IMR-90 (cell line): ENCODE data around the gene PAM. TPM values are rescaled to one million over a fixed set of nuclear protein-coding genes. Genes with fewer than 3 reads are reported as not detected.

Experiments
- ATAC-seq: fragments of 200-7000 bp; cut with Tn5 transposase; 2 replicates; pipeline ENCODE4 v1.9.1; 2020; ENCODE audit warnings: low read depth, mild to moderate bottlenecking, moderate library complexity
- BruUV-seq: library from RNA; stranded (reverse); fragments of 400-500 nt; replicated peaks from 2 replicates; lab custom pipeline; 2021; lab: Mats Ljungman, UMichigan
- CTCF ChIA-PET: fragments of 300-600 bp; formaldehyde crosslinking; extraction: SDS; loops from one replicate; lab custom pipeline; 2021; ENCODE audit warnings: antibody characterized with exemption; lab: Yijun Ruan, JAX
- POLR2A ChIA-PET: fragments of 300-600 bp; sonication (Branson Sonifier 250); formaldehyde crosslinking; loops from one replicate; lab custom pipeline; 2022; ENCODE audit warnings: antibody characterized with exemption; ENCODE audit not compliant: unreplicated experiment; lab: Charles Lee
- DNase-seq: peaks from one replicate; pipeline ENCODE4 v3.0.0; 2013
- H2AFZ ChIP-seq: replicated peaks from 2 replicates; pipeline ENCODE3; 2013; ENCODE audit warnings: low read length, mild to moderate bottlenecking; ENCODE audit not compliant: poor library complexity
- H2AK5ac ChIP-seq: 2 replicates; pipeline ENCODE4 v1.6.1; 2013; ENCODE audit warnings: low read depth, low read length, inconsistent platforms
- H2AK9ac ChIP-seq: replicated peaks from 2 replicates; pipeline ENCODE3; 2013; ENCODE audit warnings: mild to moderate bottlenecking, low read depth, low read length, moderate library complexity; ENCODE audit not compliant: poor library complexity
- H2BK120ac ChIP-seq: 2 replicates; pipeline ENCODE4 v1.6.1; 2013; ENCODE audit warnings: low read depth, low read length, inconsistent platforms
- H2BK15ac ChIP-seq: 3 replicates; pipeline ENCODE4 v1.6.1; 2013; ENCODE audit warnings: low read depth, low read length, inconsistent platforms
- H2BK20ac ChIP-seq: 2 replicates; pipeline ENCODE4 v1.6.1; 2013; ENCODE audit warnings: low read depth, mild to moderate bottlenecking, inconsistent platforms, low read length, moderate library complexity
- H2BK5ac ChIP-seq: 2 replicates; pipeline ENCODE4 v1.6.1; 2013; ENCODE audit warnings: mild to moderate bottlenecking, low read depth, low read length, inconsistent platforms; ENCODE audit not compliant: poor library complexity, severe bottlenecking
- H3K14ac ChIP-seq: replicated peaks from 2 replicates; pipeline ENCODE4 v1.6.1; 2013; ENCODE audit warnings: low read depth, low read length, inconsistent platforms
- H3K18ac ChIP-seq: 2 replicates; pipeline ENCODE4 v1.6.1; 2013; ENCODE audit warnings: low read depth, low read length, control low read depth
- H3K23ac ChIP-seq: 2 replicates; pipeline ENCODE4 v1.6.1; 2013; ENCODE audit warnings: low read depth, low read length, inconsistent platforms
- H3K27ac ChIP-seq: 2 replicates; pipeline ENCODE4 v1.5.1; 2013; ENCODE audit warnings: mild to moderate bottlenecking, control low read depth, low read length; ENCODE audit not compliant: insufficient read depth
- H3K27me3 ChIP-seq: 2 replicates; pipeline ENCODE4 v1.6.1; 2013; ENCODE audit warnings: low read length; ENCODE audit not compliant: control insufficient read depth, insufficient read depth
- H3K36me3 ChIP-seq: 2 replicates; pipeline ENCODE4 v1.6.1; 2013; ENCODE audit warnings: low read length, mixed read lengths; ENCODE audit not compliant: control insufficient read depth, insufficient read depth
- H3K4ac ChIP-seq: 2 replicates; pipeline ENCODE4 v1.6.1; 2013; ENCODE audit warnings: low read depth, low read length, inconsistent platforms
- H3K4me1 ChIP-seq: 2 replicates; pipeline ENCODE4 v1.6.1; 2013; ENCODE audit warnings: low read length, mixed read lengths; ENCODE audit not compliant: control insufficient read depth, insufficient read depth
- H3K4me2 ChIP-seq: 2 replicates; pipeline ENCODE4 v1.6.1; 2013; ENCODE audit warnings: low read depth, mild to moderate bottlenecking, control low read depth, low read length, moderate library complexity
- H3K4me3 ChIP-seq: 2 replicates; pipeline ENCODE4 v1.5.1; 2013; ENCODE audit warnings: low read depth, mild to moderate bottlenecking, control low read depth, low read length, moderate library complexity; ENCODE audit not compliant: insufficient read depth
- H3K56ac ChIP-seq: 2 replicates; pipeline ENCODE4 v1.6.1; 2013; ENCODE audit warnings: low read length, inconsistent platforms; ENCODE audit not compliant: insufficient read depth; ENCODE audit errors: extremely low read depth
- H3K79me1 ChIP-seq, 2 experiments: 2 replicates each; pipeline ENCODE4 v1.6.1; 2013; ENCODE audit warnings: low read length in 2 of 2, inconsistent platforms in 1 of 2, low read depth in 1 of 2
- H3K9ac ChIP-seq: 2 replicates; pipeline ENCODE4 v1.6.1; 2013; ENCODE audit warnings: low read depth, low read length, control low read depth
- H3K9me1 ChIP-seq: 2 replicates; pipeline ENCODE4 v1.6.1; 2013; ENCODE audit warnings: low read length, inconsistent platforms; ENCODE audit not compliant: insufficient read depth
- H3K9me3 ChIP-seq: 2 replicates; pipeline ENCODE4 v1.6.1; 2013; ENCODE audit warnings: low read length; ENCODE audit not compliant: control insufficient read depth, insufficient read depth
- H4K20me1 ChIP-seq: 2 replicates; pipeline ENCODE4 v1.6.1; 2013; ENCODE audit warnings: low read length, inconsistent platforms; ENCODE audit not compliant: insufficient read depth
- H4K5ac ChIP-seq: 2 replicates; pipeline ENCODE4 v1.6.1; 2013; ENCODE audit warnings: mild to moderate bottlenecking, low read depth, low read length, control low read depth
- H4K8ac ChIP-seq, 2 experiments: 2 replicates each; pipeline ENCODE4 v1.6.1; 2013; ENCODE audit warnings: low read depth in 2 of 2, low read length in 2 of 2, control low read depth in 1 of 2, inconsistent platforms in 1 of 2
- H4K91ac ChIP-seq: 2 replicates; pipeline ENCODE4 v1.6.1; 2013; ENCODE audit warnings: low read depth, low read length, inconsistent platforms; ENCODE audit not compliant: insufficient read depth
- MAZ ChIP-seq: IDR thresholded peaks from 2 replicates; pipeline ENCODE4 v1.6.1; 2012; ENCODE audit warnings: low read depth, mild to moderate bottlenecking, low read length, improper control_type of control experiment, moderate library complexity, borderline replicate concordance
- POLR2A ChIP-seq: IDR thresholded peaks from 2 replicates; pipeline ENCODE4 v1.6.1; 2012; ENCODE audit warnings: mild to moderate bottlenecking, low read depth, low read length
- RAD21 ChIP-seq: IDR thresholded peaks from 2 replicates; pipeline ENCODE4 v1.6.1; 2012; ENCODE audit warnings: low read length, improper control_type of control experiment
- RCOR1 ChIP-seq: IDR thresholded peaks from 2 replicates; pipeline ENCODE4 v1.6.1; 2012; ENCODE audit warnings: mild to moderate bottlenecking, low read length, improper control_type of control experiment; ENCODE audit not compliant: insufficient replicate concordance
- RFX5 ChIP-seq: IDR thresholded peaks from 2 replicates; pipeline ENCODE4 v1.8.0; 2012; ENCODE audit warnings: low read depth, mild to moderate bottlenecking, low read length, moderate library complexity
- WGBS, 2 experiments: methylation state at CpG; one replicate each; pipeline versions ENCODE4 v1.1.5 to v1.1.7; 2013; ENCODE audit warnings: missing lambda C conversion rate in 2 of 2; ENCODE audit not compliant: insufficient read length in 1 of 2; ENCODE audit errors: extremely low coverage in 2 of 2; 5-methylcytosine and 5-hydroxymethylcytosine counted together
- dilution Hi-C: fragments of 300-500 bp; cut with HindIII; formaldehyde crosslinking; loops from one replicate; pipeline ENCODE4 v1.14.3; 2018; ENCODE audit warnings: low sequenced_read_pairs; ENCODE audit not compliant: unreplicated experiment
- in situ Hi-C: fragments of 300-500 bp; cut with MboI; formaldehyde crosslinking; loops from 3 replicates; pipeline ENCODE4 v1.14.3; 2019; ENCODE audit warnings: low sequenced_read_pairs, inconsistent platforms, mixed read lengths
- intact Hi-C: fragments of 100-400 bp; cut with micrococcal nuclease; formaldehyde crosslinking; loops from 2 replicates; pipeline ENCODE4 v1.10.0; 2022
- polyA plus RNA-seq, 3 experiments: library from polyadenylated mRNA; depleted of rRNA; stranded (reverse); fragments of >200 nt; gene quantifications; 2 replicates each; pipeline ENCODE4 v1.2.3, GENCODE V29; 2012; ENCODE audit warnings: low replicate concordance in 1 of 3
- total RNA-seq: library from RNA; depleted of rRNA; stranded (reverse); fragments of >200 nt; gene quantifications from 2 replicates; pipeline ENCODE4 v1.2.3, GENCODE V29; 2012

PAM gene
- total and polyA plus RNA-seq, 2 of the 4 experiments (the other 2 are of a cell fraction): 115 to 179 TPM

- ATAC-seq (no peak), DNase-seq (no peak)
- Histone ChIP-seq H3K36me3 (no peaks in the 10 kb centered on the region), H3K79me1 (peaks cover 38 to 41% of the 10 kb centered on the region in 2 experiments), H3K9ac (no peak overlapping the region), H3K14ac (no peak overlapping the region), H2BK15ac (no peak overlapping the region), H2AFZ (no peak overlapping the region), H3K4me3 (no peak overlapping the region), H3K23ac (no peak overlapping the region), H4K5ac (no peak overlapping the region), H3K4me2 (no peak overlapping the region), H2AK5ac (no peak overlapping the region), H3K27ac (no peak overlapping the region), H3K4ac (no peak overlapping the region), H2BK5ac (no peak overlapping the region), H3K56ac (no peak overlapping the region), H4K20me1 (peaks cover 11% of the 10 kb centered on the region), H4K8ac (no peak overlapping the region), H2BK20ac (no peak overlapping the region), H3K9me1 (peaks cover 2% of the 10 kb centered on the region; the same call in 1 of the 2 replicates), H3K18ac (no peak overlapping the region), H2BK120ac (no peak overlapping the region), H2AK9ac (no peak overlapping the region), H3K27me3 (no peaks in the 10 kb centered on the region), H3K9me3 (no peaks in the 10 kb centered on the region), H3K4me1 (peaks cover 2% of the 10 kb centered on the region), H4K91ac (no peak overlapping the region)
- intact Hi-C loops: no loop called here
- BruUV-seq: no TSS peak
- POLR2A ChIA-PET: no interaction called here
- in situ Hi-C loops: no loop called here
- TF ChIP-seq POLR2A (no peak), MAZ (no peak), RCOR1 (no peak), RFX5 (no peak), RAD21 (no peak)
- no CpG with 5 or more reads among the region's 5 CpGs for WGBS, 2 experiments
- CTCF ChIA-PET: interaction anchor here (1.1 to 2.2 kb wide), 2 partner anchors 18 to 117 kb away, joined by 3 to 6 read pairs; no protein-coding TSS in a partner anchor
- dilution Hi-C loops: no loop called here
Measured at GRCh38 chr5:102798104-102798785, 43.1 kb downstream of the PAM start.
